Hepatocyte (in vitro differentiated cells): Measurements from ENCODE around the gene RABAC1.

ENCODE experiments used
- CTCF ChIP-seq: fragments of 200-600 bp; sonication (generic); IDR thresholded peaks from 2 replicates; pipeline ENCODE4 v1.5.1; 2016; ENCODE audit warnings: antibody characterized with exemption, mild to moderate bottlenecking; ENCODE audit not compliant: poor library complexity
- EZH2 ChIP-seq: fragments of 200-600 bp; sonication (generic); IDR thresholded peaks from 2 replicates; pipeline ENCODE4 v1.6.1; 2016; ENCODE audit warnings: antibody characterized with exemption, mild to moderate bottlenecking, borderline replicate concordance
- EZH2phosphoT487 ChIP-seq: fragments of 200-600 bp; sonication (generic); IDR thresholded peaks from one replicate; pipeline ENCODE4 v1.6.1; 2018; ENCODE audit warnings: antibody characterized with exemption, mild to moderate bottlenecking, low read depth, moderate library complexity; ENCODE audit not compliant: unreplicated experiment, severe bottlenecking

DNA sequence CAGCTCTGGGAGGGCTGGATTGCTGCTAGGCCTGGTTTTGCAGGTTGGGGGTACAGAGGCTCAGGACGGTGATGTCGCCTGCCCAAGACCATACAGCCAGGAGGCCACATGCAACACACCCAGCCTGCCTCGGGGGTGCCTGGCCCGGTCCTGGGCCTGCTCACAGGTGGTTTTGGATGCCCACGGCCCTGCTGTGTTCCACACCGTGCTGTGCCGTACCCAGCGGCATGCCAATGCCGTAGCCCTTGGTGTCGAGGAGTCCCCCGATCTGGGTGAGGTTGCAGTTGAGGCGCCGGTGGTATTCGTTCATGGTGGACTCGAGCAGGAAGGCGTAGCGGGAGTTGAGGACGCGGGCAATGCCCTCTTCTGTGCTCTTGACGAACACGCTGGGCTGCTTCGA is 46.4 kb upstream of the RABAC1 start:
- no peak for TF ChIP-seq CTCF
- TF ChIP-seq EZH2: no peak
- no peak for TF ChIP-seq EZH2phosphoT487
